ENCODE data around the gene PICK1.

The PICK1 gene

DNA sequence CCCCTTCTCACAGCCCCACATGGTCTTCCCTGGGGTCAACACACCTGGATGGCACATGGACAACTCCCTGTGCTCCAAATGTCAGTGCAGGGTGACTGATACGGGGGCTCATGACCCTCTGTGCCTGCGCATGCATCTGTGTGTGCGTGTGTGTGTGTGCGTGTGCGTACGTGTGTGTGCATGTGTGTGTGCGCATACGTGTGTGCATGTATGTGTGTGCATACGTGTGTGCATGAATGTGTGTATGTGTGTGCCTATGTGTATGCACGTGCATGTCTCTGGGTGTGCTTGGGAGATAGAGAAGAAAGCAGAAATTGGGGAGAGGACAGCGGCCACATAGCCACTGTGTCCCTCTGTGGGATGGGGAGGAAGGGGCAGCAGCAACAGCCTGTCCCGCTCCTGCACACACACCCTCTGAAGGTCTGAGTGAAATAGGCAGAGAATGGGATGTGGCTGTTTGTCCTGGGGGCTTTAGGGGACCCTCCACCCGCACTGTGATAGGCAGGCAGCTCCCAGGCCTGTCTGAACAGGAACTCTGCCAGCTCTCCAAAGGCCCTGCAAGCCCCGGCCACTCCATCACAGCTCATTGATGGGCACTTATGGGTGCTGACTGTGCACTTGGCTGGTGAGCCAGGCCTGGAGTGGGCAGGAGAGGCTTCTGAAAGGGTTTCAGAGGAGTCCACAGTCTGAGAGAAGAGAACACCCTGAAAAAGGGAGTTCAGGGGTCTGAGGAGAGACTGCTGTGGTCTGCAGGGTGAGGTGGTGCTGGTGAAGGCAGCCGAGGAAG is 28.7 kb upstream of the PICK1 start:
- Histone ChIP-seq H3K27ac (no peak overlapping the region), H3K4me1 (ENCODE audit: control insufficient read depth in 1 of 2, insufficient read depth in 1 of 2, low read depth in 1 of 2, low read length in 1 of 2) (no peaks in the 10 kb centered on the region), H3K4me3 (ENCODE audit: low read depth in 1 of 2, low read length in 1 of 2) (no peak overlapping the region), H3K36me3 (no peaks in the 10 kb centered on the region), H3K9me3 (no peaks in the 10 kb centered on the region), H3K27me3 (no peaks in the 10 kb centered on the region)
- no peak for TF ChIP-seq CTCF (IDR thresholded peaks at IDR 0.05)

GRCh38 chr22:38029370-38029769 is 27.8 kb upstream of the PICK1 start:
- peaks cover 4 to 5% of the 10 kb centered on the region in 2 experiments for H3K4me1 ChIP-seq (ENCODE audit: control insufficient read depth in 1 of 2, insufficient read depth in 1 of 2, low read depth in 1 of 2, low read length in 1 of 2)
- H3K9me3 ChIP-seq = no peaks in the 10 kb centered on the region

GRCh38 chr22:38029901-38030300 is 27.3 kb upstream of the PICK1 start:
- Histone ChIP-seq H3K9me3 (no peaks in the 10 kb centered on the region), H3K27ac (no peak overlapping the region), H3K27me3 (no peaks in the 10 kb centered on the region), H3K36me3 (no peaks in the 10 kb centered on the region), H3K4me3 (ENCODE audit: low read depth in 1 of 2, low read length in 1 of 2) (no peak overlapping the region), H3K4me1 (ENCODE audit: control insufficient read depth in 1 of 2, insufficient read depth in 1 of 2, low read depth in 1 of 2, low read length in 1 of 2) (peaks cover 4 to 5% of the 10 kb centered on the region in 2 experiments)
- TF ChIP-seq CTCF (IDR thresholded peaks at IDR 0.05) = no peak

More at GRCh38 chr22:38029370-38029769, 27.8 kb upstream of the PICK1 start:
- Histone ChIP-seq H3K27me3 (no peaks in the 10 kb centered on the region), H3K27ac (no peak overlapping the region), H3K4me3 (ENCODE audit: low read depth in 1 of 2, low read length in 1 of 2) (no peak overlapping the region), H3K36me3 (no peaks in the 10 kb centered on the region)
- TF ChIP-seq CTCF (IDR thresholded peaks at IDR 0.05) = no peak

DNA sequence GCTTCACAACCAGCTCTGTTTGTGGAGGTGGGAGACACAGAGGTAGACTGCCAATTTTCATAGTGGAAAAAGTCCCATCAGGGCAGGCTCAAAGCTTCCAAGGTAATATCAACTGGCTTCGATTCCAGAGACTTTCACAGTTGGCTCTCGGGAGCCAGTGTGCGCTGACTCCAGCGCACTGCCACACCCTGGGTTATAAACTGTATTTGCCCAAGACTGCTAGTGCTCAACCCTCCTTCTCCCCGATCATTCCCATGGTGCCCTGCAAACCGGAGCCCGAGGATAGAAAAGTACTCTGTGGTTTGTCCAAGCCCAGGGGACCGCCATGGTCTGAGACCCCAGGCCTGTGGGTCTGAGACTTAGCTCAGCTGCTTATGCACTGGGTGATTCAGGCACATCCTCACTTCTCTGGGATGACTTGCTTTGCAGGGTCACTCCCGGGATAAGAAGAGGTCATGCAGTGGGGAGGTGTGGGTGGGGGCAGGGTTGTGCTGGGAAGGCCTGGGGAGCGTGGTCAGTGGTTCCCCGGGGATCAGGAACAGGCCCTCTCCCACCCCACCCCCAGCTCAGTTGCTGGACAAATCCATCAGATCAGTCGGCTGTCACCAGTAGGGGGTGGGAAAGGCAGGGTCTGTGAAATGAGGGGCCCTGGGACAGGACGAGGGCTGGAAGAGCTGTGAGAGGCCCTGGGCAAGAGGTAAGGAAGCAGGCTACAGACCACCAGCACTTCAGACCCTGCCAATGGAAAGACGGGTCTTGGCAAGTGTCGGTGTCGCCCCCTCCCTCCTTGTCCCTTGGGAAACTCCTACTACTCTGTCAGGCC is 26.7 kb upstream of the PICK1 start:
- Histone ChIP-seq H3K4me1 (ENCODE audit: control insufficient read depth in 1 of 2, insufficient read depth in 1 of 2, low read depth in 1 of 2, low read length in 1 of 2) (peaks cover 4 to 5% of the 10 kb centered on the region in 2 experiments), H3K27ac (no peak overlapping the region), H3K36me3 (no peaks in the 10 kb centered on the region), H3K27me3 (no peaks in the 10 kb centered on the region), H3K4me3 (ENCODE audit: low read depth in 1 of 2, low read length in 1 of 2) (no peak overlapping the region), H3K9me3 (no peaks in the 10 kb centered on the region)
- no peak for TF ChIP-seq CTCF (IDR thresholded peaks at IDR 0.05)

GRCh38 chr22:38031491-38031890 is 25.7 kb upstream of the PICK1 start:
- Histone ChIP-seq H3K36me3 (no peaks in the 10 kb centered on the region), H3K9me3 (no peaks in the 10 kb centered on the region), H3K27ac (no peak overlapping the region), H3K27me3 (no peaks in the 10 kb centered on the region), H3K4me3 (ENCODE audit: low read depth in 1 of 2, low read length in 1 of 2) (no peak overlapping the region), H3K4me1 (ENCODE audit: control insufficient read depth in 1 of 2, insufficient read depth in 1 of 2, low read depth in 1 of 2, low read length in 1 of 2) (peaks cover 4 to 5% of the 10 kb centered on the region in 2 experiments)
- TF ChIP-seq CTCF (IDR thresholded peaks at IDR 0.05) = no peak

Data from neutrophil (primary cell).